GM13977 (cell line): ENCODE results near the gene ST6GALNAC6.

Source experiments
- DNase-seq: peaks from one replicate; pipeline ENCODE4 v3.0.0; 2012; ENCODE audit warnings: low spot score
- in situ Hi-C: fragments of 300-500 bp; cut with MboI; formaldehyde crosslinking; loops from one replicate; pipeline ENCODE4 v1.12.0; 2022; ENCODE audit warnings: low sequenced_read_pairs, low pct_unique_long_range_greater_than_20kb, mixed read lengths, inconsistent platforms; ENCODE audit not compliant: unreplicated experiment
- TF ChIP-seq, protein P1 (sequence below): IDR thresholded peaks from 2 replicates; pipeline ENCODE4 v1.5.1; 2012; ENCODE audit warnings: mild to moderate bottlenecking, control low read depth; ENCODE audit not compliant: insufficient read depth; ENCODE audit errors: extremely low read depth, missing control alignments

The ST6GALNAC6 gene

GRCh38 chr9:127927988-127928675 lies 28.7 kb upstream of the ST6GALNAC6 start:
- TF ChIP-seq, protein P1, sequence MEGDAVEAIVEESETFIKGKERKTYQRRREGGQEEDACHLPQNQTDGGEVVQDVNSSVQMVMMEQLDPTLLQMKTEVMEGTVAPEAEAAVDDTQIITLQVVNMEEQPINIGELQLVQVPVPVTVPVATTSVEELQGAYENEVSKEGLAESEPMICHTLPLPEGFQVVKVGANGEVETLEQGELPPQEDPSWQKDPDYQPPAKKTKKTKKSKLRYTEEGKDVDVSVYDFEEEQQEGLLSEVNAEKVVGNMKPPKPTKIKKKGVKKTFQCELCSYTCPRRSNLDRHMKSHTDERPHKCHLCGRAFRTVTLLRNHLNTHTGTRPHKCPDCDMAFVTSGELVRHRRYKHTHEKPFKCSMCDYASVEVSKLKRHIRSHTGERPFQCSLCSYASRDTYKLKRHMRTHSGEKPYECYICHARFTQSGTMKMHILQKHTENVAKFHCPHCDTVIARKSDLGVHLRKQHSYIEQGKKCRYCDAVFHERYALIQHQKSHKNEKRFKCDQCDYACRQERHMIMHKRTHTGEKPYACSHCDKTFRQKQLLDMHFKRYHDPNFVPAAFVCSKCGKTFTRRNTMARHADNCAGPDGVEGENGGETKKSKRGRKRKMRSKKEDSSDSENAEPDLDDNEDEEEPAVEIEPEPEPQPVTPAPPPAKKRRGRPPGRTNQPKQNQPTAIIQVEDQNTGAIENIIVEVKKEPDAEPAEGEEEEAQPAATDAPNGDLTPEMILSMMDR: no peak
- in situ Hi-C loops: no loop called here
- no peak for DNase-seq

- in situ Hi-C loops: no loop called here
- TF ChIP-seq, protein P1: no peak
- DNase-seq: no peak
Measured at GRCh38 chr9:127927201-127927987, 28.0 kb upstream of the ST6GALNAC6 start.

- no peak for DNase-seq
- in situ Hi-C loops: no loop called here
- TF ChIP-seq, protein P1: no peak
Measured at GRCh38 chr9:127926906-127927200, 27.4 kb upstream of the ST6GALNAC6 start.

DNA sequence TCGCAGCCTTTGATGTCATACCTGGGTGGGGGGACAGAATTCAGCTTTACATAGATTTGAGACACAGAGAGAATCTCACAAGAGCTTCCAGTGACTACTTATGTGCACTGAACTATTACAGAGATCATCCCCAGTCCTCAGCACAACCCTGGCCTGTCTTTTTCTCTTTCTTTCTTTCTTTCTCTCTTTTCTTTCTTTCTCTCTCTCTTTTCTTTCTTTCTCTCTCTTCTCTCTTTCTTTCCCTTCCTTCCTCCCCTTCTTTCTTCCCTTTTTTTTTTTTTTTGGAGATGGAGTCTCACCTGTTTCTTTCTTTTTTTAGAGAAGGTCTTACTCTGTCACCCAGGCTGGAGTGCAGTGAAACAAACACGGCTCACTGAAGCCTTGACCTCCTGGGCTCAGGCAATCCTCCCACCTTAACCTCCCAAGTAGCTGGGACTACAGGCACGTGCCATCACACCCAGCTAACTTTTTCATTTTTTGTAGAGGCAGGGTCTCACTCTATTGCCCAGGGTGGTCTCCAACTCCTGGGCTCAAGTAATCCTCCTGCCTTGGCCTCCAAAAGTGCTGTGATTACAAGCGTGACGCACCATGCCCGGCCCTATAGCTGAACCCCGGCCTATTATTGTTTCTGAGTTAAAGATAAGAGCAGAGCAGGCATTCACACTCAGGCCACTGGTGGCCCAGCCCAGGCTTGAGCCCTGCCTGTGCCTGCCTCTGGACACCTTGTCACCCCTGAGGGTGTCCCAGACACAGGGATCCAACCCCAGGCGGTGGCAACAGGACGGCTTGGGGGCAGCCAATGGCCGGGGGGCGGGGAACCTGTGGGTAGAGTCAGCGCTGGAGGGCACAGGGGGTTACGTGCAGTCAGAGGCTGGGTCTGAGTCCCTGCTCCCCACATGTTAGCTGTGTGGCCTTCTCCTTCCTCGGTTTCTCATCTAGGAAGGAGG lies 26.8 kb upstream of the ST6GALNAC6 start:
- TF ChIP-seq, protein P1: no peak
- no peak for DNase-seq
- in situ Hi-C loops: no loop called here

DNA sequence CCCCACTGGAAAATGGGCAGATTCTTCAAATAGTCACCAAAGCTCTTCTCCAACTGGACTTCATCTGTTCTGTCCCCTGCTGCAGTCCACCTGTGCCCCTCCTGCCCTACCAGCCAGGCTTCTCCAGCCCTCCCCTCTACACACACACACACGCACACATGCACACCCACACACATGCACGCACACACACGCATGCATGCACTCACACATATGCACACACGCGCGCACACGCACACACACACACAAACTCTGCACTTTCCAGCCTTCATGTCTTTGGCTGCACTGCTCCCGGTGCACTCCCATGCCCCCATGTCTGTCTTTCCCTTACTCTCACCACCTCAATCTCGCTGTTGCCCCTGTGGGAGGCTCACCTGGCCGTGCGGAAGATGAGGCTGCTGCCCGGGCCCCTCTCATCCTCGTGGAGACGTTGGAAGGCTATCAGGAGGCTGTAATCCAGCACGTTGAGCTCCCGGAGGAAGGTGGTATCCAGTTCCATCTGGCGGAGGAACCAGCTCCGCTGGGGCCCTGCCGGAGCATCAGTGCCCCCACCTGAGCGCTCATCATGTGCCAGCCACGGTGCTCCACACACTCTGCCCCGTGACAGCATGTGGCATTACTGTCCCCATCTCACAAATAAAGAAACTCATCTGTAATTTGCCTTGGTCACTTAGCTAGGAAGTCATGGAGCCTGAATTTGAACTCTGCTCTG lies 25.5 kb upstream of the ST6GALNAC6 start:
- TF ChIP-seq, protein P1: no peak
- in situ Hi-C loops: loop anchor here (25.0 kb wide), 1 partner anchor 338 kb away; no protein-coding TSS in a partner anchor
- no peak for DNase-seq

GRCh38 chr9:127923771-127924170 lies 24.4 kb upstream of the ST6GALNAC6 start:
- in situ Hi-C loops: loop anchor here (25.0 kb wide), 1 partner anchor 336 kb away; no protein-coding TSS in a partner anchor
- DNase-seq: no peak

More at GRCh38 chr9:127923771-127924170, 24.4 kb upstream of the ST6GALNAC6 start:
- TF ChIP-seq, protein P1: no peak
